Kidney (tissue), 14 donors: Measurements from ENCODE around the gene CENPM. TPM values are rescaled to one million over a fixed set of nuclear protein-coding genes. Genes with fewer than 3 reads are reported as not detected.

Source experiments
- DNase-seq, 5 donors: peaks; one replicate each; pipeline ENCODE4 v3.0.0-alpha.2; 2013 to 2020
- FAIRE-seq: peaks from 2 replicates; lab custom pipeline; 2012; peaks lifted over from hg19 to GRCh38; lab: Jason Lieb, UNC
- H3K27ac ChIP-seq, 2 donors: one replicate each; pipeline ENCODE4 v1.7.0; 2013; ENCODE audit warnings: low read depth in 2 of 2, low read length in 2 of 2, inconsistent platforms in 1 of 2
- H3K27me3 ChIP-seq: one replicate; pipeline ENCODE4 v1.7.1; 2013; ENCODE audit warnings: low read length, inconsistent platforms; ENCODE audit not compliant: control insufficient read depth, insufficient read depth
- H3K36me3 ChIP-seq, 3 donors: one replicate each; pipeline versions ENCODE4 v1.7.0 to v1.7.1; 2013; ENCODE audit warnings: low read length in 3 of 3, control low read depth in 1 of 3, inconsistent platforms in 1 of 3; ENCODE audit not compliant: insufficient read depth in 3 of 3, control insufficient read depth in 2 of 3
- H3K4me1 ChIP-seq, 3 donors: one replicate each; pipeline versions ENCODE4 v1.7.0 to v1.7.1; 2013; ENCODE audit warnings: low read length in 3 of 3, inconsistent platforms in 1 of 3, low read depth in 1 of 3; ENCODE audit not compliant: control insufficient read depth in 2 of 3, insufficient read depth in 2 of 3
- H3K4me3 ChIP-seq, 3 donors: one replicate each; pipeline versions ENCODE4 v1.7.0 to v1.8.1; 2013; ENCODE audit warnings: low read length in 3 of 3, control low read depth in 1 of 3, inconsistent platforms in 1 of 3
- H3K9ac ChIP-seq, 3 donors: one replicate each; pipeline versions ENCODE4 v1.7.0 to v1.7.1; 2013; ENCODE audit warnings: low read length in 3 of 3, control low read depth in 1 of 3, inconsistent platforms in 1 of 3
- H3K9me3 ChIP-seq, 3 donors: one replicate each; pipeline versions ENCODE4 v1.7.0 to v1.7.1; 2013; ENCODE audit warnings: low read length in 3 of 3, control low read depth in 1 of 3, inconsistent platforms in 1 of 3; ENCODE audit not compliant: control insufficient read depth in 2 of 3, insufficient read depth in 1 of 3
- CTCF ChIP-seq: IDR thresholded peaks from 3 replicates; pipeline ENCODE4 v1.5.1; 2012; ENCODE audit warnings: mild to moderate bottlenecking, moderate library complexity, borderline replicate concordance; ENCODE audit not compliant: insufficient read depth; ENCODE audit errors: extremely low read depth
- intact Hi-C: fragments of 100-400 bp; cut with DNase I; formaldehyde crosslinking; loops from one replicate; pipeline ENCODE4 v1.11.1; 2022
- polyA plus RNA-seq: library from polyadenylated mRNA; stranded (reverse); fragments of 350-450 nt; fragmentation: Illumina TruSeq; extraction: RNeasy Lipid Tissue Mini Kit (QIAGEN cat#74804); gene quantifications from one replicate; pipeline ENCODE4 v1.2.3, GENCODE V29; 2014; ENCODE audit warnings: low read depth, low replicate concordance; ENCODE audit not compliant: insufficient read depth
- total RNA-seq: library from RNA; stranded (reverse); fragmentation: NEBNext Ultra II Directional; extraction: Animal tissue kit (Norgen Biotek cat#: 25700); gene quantifications from one replicate; pipeline ENCODE4 v1.2.1, GENCODE V29; 2021
- donor health status: control.
- donor health status: control.
- donor health status: control.
- donor health status: control.
- donor health status: control.
- donor health status: DM: yes; HTN: yes; CAD: no.
- donor health status: Normal renal cell carcinoma (clear cell type).

Gene CENPM
- total and polyA plus RNA-seq, 2 donors from 2014 or later: 2.8 TPM

- TF ChIP-seq CTCF: no peak
- no peaks in the 10 kb centered on the region for H3K9me3 ChIP-seq
- H3K4me1 ChIP-seq: peaks cover 0 to 7% (median 0%) of the 10 kb centered on the region in 3 donors
- no peaks in the 10 kb centered on the region for H3K27me3 ChIP-seq
- H3K9ac ChIP-seq: no peak overlapping the region
- no peaks in the 10 kb centered on the region for H3K36me3 ChIP-seq
- FAIRE-seq: no peak
- peak in 1 of 5 donors; percentile 86 for DNase-seq
- no peak overlapping the region for H3K4me3 ChIP-seq
- peak overlapping the region in 1 of 2 donors; percentile 47 for H3K27ac ChIP-seq
- intact Hi-C loops: no loop called here
Measured at GRCh38 chr22:41939981-41940831, 6.7 kb downstream of the CENPM start.

GRCh38 chr22:41936894-41937169 lies 10.1 kb downstream of the CENPM start:
- FAIRE-seq: no peak
- no peaks in the 10 kb centered on the region for H3K9me3 ChIP-seq
- no peak overlapping the region for H3K4me3 ChIP-seq
- intact Hi-C loops: no loop called here
- no peaks in the 10 kb centered on the region for H3K27me3 ChIP-seq
- H3K4me1 ChIP-seq: peaks cover 0 to 7% (median 0%) of the 10 kb centered on the region in 3 donors
- H3K36me3 ChIP-seq: no peaks in the 10 kb centered on the region
- DNase-seq: no peak
- H3K27ac ChIP-seq: no peak overlapping the region
- no peak for TF ChIP-seq CTCF
- H3K9ac ChIP-seq: no peak overlapping the region

GRCh38 chr22:41935509-41935908 lies 11.4 kb downstream of the CENPM start:
- H3K27me3 ChIP-seq: no peaks in the 10 kb centered on the region
- no peaks in the 10 kb centered on the region for H3K9me3 ChIP-seq
- H3K27ac ChIP-seq: no peak overlapping the region
- no peaks in the 10 kb centered on the region for H3K36me3 ChIP-seq
- FAIRE-seq (no peak), DNase-seq (no peak)
- intact Hi-C loops: no loop called here
- H3K4me1 ChIP-seq: no peaks in the 10 kb centered on the region
- TF ChIP-seq CTCF: no peak
- H3K9ac ChIP-seq: no peak overlapping the region
- no peak overlapping the region for H3K4me3 ChIP-seq

- intact Hi-C loops: no loop called here
- no peak overlapping the region for H3K27ac ChIP-seq
- no peaks in the 10 kb centered on the region for H3K27me3 ChIP-seq
- DNase-seq (no peak), FAIRE-seq (no peak)
- no peaks in the 10 kb centered on the region for H3K4me1 ChIP-seq
- H3K9me3 ChIP-seq: no peaks in the 10 kb centered on the region
- H3K36me3 ChIP-seq: no peaks in the 10 kb centered on the region
- no peak overlapping the region for H3K4me3 ChIP-seq
- no peak for TF ChIP-seq CTCF
- no peak overlapping the region for H3K9ac ChIP-seq
Measured at GRCh38 chr22:41935015-41935351, 12.0 kb downstream of the CENPM start.
